Measurements from ENCODE around the gene CCL20. TPM values are rescaled to one million over a fixed set of nuclear protein-coding genes. Genes with fewer than 3 reads are reported as not detected.

The CCL20 gene
- total RNA-seq, 2 experiments from 2014 or later = 0.37 TPM; not detected in 1

DNA sequence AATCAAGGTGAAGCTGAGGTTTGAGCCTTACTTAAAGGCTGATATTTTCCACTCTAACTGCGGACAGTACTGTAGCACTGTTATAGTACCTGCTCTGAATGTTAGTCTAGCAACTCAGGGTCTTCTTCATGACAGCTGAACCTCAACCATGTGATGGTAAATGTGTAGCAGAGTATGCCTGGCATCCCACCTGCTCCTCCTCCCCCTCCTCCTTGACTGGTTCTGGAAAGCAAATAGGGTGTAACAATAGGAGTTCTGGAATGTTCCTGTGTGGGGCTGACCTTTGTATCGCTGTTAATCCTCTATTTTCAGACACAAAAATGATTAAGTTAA is 447 bp upstream of the CCL20 start:
- H3K27ac Mint-ChIP-seq = no peak overlapping the region
- no peaks in the 10 kb centered on the region for H3K36me3 Mint-ChIP-seq (ENCODE audit: low read depth)
- H3K9me3 Mint-ChIP-seq = no peaks in the 10 kb centered on the region
- peaks cover 2% of the 10 kb centered on the region for H3K27me3 Mint-ChIP-seq
- H3K4me3 Mint-ChIP-seq = no peak overlapping the region
- peaks cover 4% of the 10 kb centered on the region for H3K4me1 Mint-ChIP-seq
- ChIA-PET POLR2A (no interaction called here), CTCF (interaction anchor here (0.8 kb wide), 1 partner anchor 8 kb away, joined by 4 read pairs; no protein-coding TSS in a partner anchor)
- DNase-seq = no peak

DNA sequence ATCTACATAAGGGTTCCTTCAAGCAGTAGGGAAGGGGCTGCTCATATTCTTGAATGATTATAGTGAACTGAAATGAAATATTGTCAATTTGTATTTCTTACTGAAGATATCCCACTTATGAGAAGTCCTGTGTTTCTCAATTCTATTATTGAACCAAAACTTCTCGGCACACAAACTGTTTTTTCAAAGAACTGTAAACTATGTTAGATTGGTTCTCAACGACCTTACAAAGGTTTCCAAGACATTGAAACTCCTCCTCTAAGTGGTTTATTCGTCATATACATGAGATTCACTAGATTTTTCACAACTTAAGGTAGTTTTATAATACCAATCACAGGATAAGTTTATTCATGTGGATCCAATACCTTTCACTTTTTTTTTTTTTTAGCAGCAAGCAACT is 1.4 kb downstream of the CCL20 start:
- CTCF ChIA-PET = no interaction called here
- Mint-ChIP-seq H3K4me3 (no peak overlapping the region), H3K4me1 (peaks cover 7% of the 10 kb centered on the region), H3K27ac (no peak overlapping the region), H3K9me3 (no peaks in the 10 kb centered on the region), H3K36me3 (ENCODE audit: low read depth) (no peaks in the 10 kb centered on the region), H3K27me3 (peaks cover 2% of the 10 kb centered on the region)
- DNase-seq = no peak
- POLR2A ChIA-PET = no interaction called here

DNA sequence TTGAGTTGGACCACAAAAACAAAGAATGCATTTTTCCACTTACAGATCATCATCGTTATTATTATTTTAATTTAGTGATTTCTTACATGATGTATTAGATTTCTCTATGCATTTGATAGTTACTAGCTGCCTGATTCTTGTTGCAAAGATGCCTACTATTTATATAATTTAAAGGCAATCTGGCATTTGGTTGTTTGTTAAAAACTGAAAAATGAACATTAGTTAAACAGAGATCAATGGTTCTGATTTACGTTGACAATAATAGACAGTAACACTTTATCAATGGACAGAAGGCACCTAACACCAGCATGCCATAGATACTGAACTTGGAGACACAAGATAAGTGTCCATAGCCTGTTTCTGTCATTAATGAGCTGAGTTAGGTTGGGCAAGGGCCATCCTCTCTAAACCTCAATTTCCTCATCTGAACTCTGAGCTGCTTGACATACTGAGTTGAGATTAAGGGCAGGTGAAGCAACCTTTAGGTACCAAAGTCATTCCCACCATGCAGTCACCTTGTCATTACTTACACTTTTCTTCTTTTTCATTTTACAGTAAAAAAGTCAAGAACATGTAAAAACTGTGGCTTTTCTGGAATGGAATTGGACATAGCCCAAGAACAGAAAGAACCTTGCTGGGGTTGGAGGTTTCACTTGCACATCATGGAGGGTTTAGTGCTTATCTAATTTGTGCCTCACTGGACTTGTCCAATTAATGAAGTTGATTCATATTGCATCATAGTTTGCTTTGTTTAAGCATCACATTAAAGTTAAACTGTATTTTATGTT is 3.1 kb downstream of the CCL20 start:
- H3K9me3 Mint-ChIP-seq = no peaks in the 10 kb centered on the region
- H3K4me3 Mint-ChIP-seq = no peak overlapping the region
- peaks cover 7% of the 10 kb centered on the region for H3K4me1 Mint-ChIP-seq
- no peak for DNase-seq
- H3K27me3 Mint-ChIP-seq = peaks cover 5% of the 10 kb centered on the region
- H3K27ac Mint-ChIP-seq = no peak overlapping the region
- H3K36me3 Mint-ChIP-seq (ENCODE audit: low read depth) = no peaks in the 10 kb centered on the region
- ChIA-PET CTCF (interaction anchor here (1.3 kb wide), 1 partner anchor 15 kb away, joined by 3 read pairs; no protein-coding TSS in a partner anchor), POLR2A (no interaction called here)

DNA sequence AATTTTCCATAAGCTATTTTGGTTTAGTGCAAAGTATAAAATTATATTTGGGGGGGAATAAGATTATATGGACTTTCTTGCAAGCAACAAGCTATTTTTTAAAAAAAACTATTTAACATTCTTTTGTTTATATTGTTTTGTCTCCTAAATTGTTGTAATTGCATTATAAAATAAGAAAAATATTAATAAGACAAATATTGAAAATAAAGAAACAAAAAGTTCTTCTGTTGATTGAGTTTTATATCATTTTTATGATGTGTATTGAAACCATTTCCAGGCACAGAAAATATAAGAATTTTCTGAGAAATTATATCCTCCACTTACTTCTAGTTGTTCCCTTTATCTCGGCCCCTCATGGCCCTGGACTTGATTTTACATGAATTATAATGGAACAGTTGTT is 3.7 kb downstream of the CCL20 start:
- no peaks in the 10 kb centered on the region for H3K9me3 Mint-ChIP-seq
- DNase-seq = no peak
- no peak overlapping the region for H3K4me3 Mint-ChIP-seq
- ChIA-PET CTCF (interaction anchor here (1.3 kb wide), 1 partner anchor 15 kb away, joined by 3 read pairs; no protein-coding TSS in a partner anchor), POLR2A (no interaction called here)
- H3K27me3 Mint-ChIP-seq = peaks cover 5% of the 10 kb centered on the region
- no peak overlapping the region for H3K27ac Mint-ChIP-seq
- H3K4me1 Mint-ChIP-seq = peaks cover 7% of the 10 kb centered on the region
- H3K36me3 Mint-ChIP-seq (ENCODE audit: low read depth) = no peaks in the 10 kb centered on the region

DNA sequence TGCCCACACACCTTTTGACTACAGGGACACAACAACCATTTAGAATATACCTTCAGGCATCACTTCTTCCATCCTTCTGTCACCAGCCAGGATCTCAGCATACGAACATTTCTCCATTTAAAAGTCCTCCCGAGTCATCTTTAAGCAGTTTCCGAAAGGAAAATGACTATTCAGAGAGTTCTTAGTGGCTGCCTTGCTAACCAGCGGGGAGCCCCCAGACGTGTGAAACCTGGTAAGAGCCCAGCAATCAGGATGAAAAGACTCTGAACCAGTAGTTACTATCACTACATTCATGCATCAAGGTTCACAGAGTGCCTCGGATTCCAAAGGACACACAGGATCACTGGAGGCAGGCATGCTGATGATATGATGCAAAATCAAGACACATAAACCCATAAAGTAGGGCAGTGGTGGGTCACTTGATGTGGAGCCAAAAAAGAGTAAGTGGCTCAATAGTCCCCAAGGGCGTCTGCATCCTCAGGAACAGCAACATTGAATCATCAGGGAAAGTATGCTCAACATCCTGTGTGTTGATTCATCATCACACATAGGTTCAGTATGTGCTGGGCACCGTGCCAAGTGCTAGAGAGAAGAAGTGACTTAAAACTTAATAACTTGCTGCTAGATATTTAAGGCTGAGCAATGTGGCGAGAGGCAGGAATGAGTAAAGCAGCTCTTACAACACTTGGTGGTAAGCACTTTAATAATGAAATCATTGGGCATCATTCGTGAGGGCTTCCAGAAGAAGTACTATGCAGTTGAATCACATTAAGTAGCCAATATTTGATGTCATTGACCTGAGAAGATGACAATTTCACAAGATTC is 4.4 kb downstream of the CCL20 start:
- CTCF ChIA-PET = no interaction called here
- Mint-ChIP-seq H3K9me3 (peaks cover 3% of the 10 kb centered on the region), H3K4me3 (no peak overlapping the region), H3K27me3 (peaks cover 11% of the 10 kb centered on the region), H3K27ac (no peak overlapping the region), H3K36me3 (ENCODE audit: low read depth) (no peaks in the 10 kb centered on the region), H3K4me1 (peaks cover 7% of the 10 kb centered on the region)
- DNase-seq = peak; percentile 31
- POLR2A ChIA-PET = no interaction called here

DNA sequence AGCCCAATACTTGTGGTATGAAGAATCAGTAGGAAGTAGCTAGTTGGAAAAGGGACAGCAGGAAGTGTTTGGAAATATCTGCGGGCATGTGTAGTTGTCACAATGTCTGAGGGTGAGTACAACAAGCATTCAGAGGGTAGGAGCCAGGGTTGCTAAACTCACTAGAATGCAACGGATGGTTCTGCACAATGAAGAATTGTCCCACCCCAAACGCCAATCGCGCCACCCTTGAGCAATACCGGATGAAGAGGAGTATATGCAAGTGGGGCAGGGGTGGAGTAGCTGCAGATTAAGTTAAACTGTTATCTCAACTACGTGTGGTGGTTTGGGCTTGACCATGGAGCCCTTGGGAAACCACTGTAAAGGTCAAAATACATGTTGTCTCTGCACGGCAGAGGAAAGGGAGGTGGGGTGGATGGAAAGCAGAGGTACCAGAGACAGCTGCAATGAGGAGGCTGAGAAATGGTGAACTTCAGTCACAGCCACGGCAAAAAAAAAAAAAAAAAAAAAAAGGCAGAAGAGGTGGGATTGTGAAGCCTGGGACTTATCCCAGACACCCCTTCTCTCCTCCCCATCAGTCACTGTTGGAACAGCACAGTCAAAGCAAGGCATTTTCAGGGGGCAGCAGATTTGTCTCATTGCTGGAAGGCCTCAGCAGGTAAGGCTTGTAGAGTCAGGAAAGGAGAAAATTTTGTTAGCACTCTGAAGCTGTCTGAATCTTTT is 5.2 kb downstream of the CCL20 start:
- H3K27me3 Mint-ChIP-seq = peaks cover 10% of the 10 kb centered on the region
- H3K27ac Mint-ChIP-seq = no peak overlapping the region
- no peak overlapping the region for H3K4me3 Mint-ChIP-seq
- CTCF ChIA-PET = interaction anchor here (0.6 kb wide), 1 partner anchor 28 kb away, joined by 4 read pairs; no protein-coding TSS in a partner anchor
- no peak for DNase-seq
- H3K9me3 Mint-ChIP-seq = peaks cover 3% of the 10 kb centered on the region
- POLR2A ChIA-PET = no interaction called here
- peaks cover 7% of the 10 kb centered on the region for H3K4me1 Mint-ChIP-seq
- H3K36me3 Mint-ChIP-seq (ENCODE audit: low read depth) = no peaks in the 10 kb centered on the region

DNA sequence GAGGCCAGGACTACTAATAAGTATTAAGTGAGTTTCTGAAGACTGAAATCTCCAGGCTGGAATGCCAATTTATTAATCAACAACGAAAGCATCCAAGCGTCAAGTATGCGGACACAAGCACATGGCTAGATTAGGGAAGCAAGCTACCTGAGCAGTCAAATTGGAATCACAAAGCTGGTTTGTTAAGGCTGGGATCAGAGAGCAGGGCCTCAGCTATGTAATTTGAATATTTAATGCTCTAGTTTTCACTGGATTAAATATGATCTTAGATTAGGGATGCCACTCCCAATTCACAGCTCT is 5.7 kb downstream of the CCL20 start:
- Mint-ChIP-seq H3K4me1 (peaks cover 7% of the 10 kb centered on the region), H3K9me3 (peaks cover 3% of the 10 kb centered on the region), H3K4me3 (no peak overlapping the region), H3K27ac (no peak overlapping the region), H3K36me3 (ENCODE audit: low read depth) (no peaks in the 10 kb centered on the region), H3K27me3 (peaks cover 9% of the 10 kb centered on the region)
- CTCF ChIA-PET = interaction anchor here (0.6 kb wide), 1 partner anchor 28 kb away, joined by 4 read pairs; no protein-coding TSS in a partner anchor
- POLR2A ChIA-PET = no interaction called here
- no peak for DNase-seq

DNA sequence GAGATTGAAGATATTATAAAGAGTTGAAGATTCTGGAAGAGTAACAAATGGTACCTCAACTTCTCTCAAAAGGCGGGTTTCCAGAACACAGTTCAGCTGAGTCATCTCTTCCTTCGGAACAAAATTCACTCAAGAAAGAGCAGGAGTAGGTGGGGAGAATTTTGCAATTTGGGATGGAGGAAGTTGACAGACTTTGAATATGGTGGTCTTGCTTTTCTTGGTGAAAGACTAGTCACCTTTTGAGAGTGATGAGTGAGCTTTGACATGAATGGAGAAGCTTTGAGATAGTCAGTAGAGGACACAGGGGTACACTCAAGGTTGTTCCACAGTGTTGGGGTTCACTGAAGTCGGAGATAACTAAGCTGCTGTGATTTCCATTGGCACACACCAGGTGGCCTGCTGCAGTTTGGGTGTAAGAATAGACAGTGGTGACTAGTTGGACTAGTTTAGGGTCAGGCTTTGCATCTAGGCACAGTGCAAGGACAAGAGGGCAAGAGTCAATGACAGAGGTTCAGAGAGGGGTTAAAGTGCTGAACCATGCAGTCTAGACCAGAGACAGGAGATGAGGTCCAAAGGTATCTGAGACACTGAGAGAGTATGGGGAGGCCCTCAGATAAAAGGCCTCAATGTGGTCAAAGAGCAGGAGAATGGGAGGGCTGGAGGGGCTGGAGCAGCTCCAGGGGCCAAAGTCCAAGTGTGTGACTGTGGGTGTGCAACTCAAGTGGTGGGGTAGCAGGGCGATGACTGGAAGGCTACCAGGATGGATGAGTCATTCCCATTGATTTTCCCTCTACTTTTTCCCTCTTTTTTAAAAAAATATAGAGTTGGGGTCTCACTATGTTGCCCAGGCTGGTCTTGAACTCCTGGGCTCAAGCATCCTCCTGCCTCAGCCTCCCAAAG is 7.7 kb downstream of the CCL20 start:
- no peak overlapping the region for H3K27ac Mint-ChIP-seq
- peaks cover 3% of the 10 kb centered on the region for H3K9me3 Mint-ChIP-seq
- CTCF ChIA-PET = no interaction called here
- no peaks in the 10 kb centered on the region for H3K36me3 Mint-ChIP-seq (ENCODE audit: low read depth)
- DNase-seq = no peak
- no peak overlapping the region for H3K4me3 Mint-ChIP-seq
- peaks cover 9% of the 10 kb centered on the region for H3K27me3 Mint-ChIP-seq
- peaks cover 7% of the 10 kb centered on the region for H3K4me1 Mint-ChIP-seq
- POLR2A ChIA-PET = no interaction called here

DNA sequence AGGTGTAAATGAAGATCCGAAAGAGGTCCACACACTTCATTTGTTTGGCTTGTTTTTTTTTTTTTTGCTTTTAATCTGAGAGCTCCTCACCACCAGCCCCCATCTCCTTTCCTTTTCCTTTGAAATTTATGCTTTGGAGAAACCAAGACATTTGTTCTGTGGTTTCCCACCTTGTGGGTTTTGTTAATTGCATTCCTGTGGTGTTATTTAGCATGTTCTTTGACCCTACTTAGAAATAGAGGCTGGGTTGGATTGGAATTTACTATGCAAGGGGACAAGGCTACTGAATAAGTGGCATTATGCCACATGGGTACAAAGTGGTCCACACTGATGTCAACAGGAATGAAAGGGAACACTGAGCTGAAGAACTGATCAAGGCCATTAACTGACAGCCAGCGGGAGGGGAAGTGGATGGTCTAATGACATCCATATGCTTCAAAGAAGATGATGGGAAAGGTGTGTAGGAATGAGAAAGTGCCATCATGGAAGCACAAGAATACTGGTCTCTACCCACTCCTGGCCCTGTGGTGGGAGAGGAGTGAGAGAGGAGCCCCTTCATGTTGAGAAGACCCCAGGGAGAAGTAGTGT is 8.9 kb downstream of the CCL20 start:
- POLR2A ChIA-PET = no interaction called here
- DNase-seq = no peak
- peaks cover 9% of the 10 kb centered on the region for H3K27me3 Mint-ChIP-seq
- H3K4me3 Mint-ChIP-seq = no peak overlapping the region
- H3K4me1 Mint-ChIP-seq = peaks cover 7% of the 10 kb centered on the region
- H3K27ac Mint-ChIP-seq = no peak overlapping the region
- H3K36me3 Mint-ChIP-seq (ENCODE audit: low read depth) = no peaks in the 10 kb centered on the region
- CTCF ChIA-PET = no interaction called here
- H3K9me3 Mint-ChIP-seq = peaks cover 3% of the 10 kb centered on the region

DNA sequence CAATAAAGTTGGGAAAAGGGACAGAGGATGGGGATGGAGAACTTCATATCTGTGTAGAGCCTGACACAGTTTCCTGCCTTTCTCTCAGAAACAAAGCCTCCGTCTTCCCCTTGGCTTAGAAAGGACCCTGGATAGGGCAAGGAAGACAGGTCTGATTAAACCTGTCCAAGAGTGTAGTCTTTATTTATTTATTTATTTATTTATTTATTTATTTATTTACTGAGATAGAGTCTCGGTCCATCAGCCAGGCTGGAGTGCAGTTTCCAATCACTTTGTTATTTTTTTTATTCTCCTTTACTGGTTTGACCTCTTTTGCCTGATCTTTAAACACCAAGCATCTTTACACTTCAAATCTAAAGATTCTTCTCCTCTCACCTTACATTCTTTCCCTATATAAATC is 10.3 kb downstream of the CCL20 start:
- POLR2A ChIA-PET = no interaction called here
- Mint-ChIP-seq H3K27me3 (peaks cover 9% of the 10 kb centered on the region), H3K4me3 (no peak overlapping the region), H3K36me3 (ENCODE audit: low read depth) (no peaks in the 10 kb centered on the region), H3K4me1 (no peaks in the 10 kb centered on the region), H3K27ac (no peak overlapping the region), H3K9me3 (peaks cover 3% of the 10 kb centered on the region)
- CTCF ChIA-PET = no interaction called here
- no peak for DNase-seq

DNA sequence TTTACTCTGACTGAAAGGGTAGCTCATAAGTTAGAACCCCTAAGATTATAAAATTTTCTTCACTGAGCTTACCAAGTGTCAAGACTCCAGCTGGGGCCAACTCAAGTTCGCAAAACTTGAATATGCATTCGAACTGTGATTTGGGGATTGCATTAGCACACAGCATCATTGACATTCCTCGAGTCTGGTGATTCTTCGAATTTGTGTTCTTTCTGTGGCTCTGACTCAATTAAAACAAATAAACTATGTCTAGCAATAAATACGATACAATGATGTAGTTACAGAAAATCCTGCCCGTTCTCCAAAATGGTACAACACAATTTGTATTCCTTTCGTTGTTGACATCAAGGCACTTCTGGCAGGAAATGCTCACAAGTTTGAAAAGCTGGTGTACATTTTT is 11.1 kb downstream of the CCL20 start:
- DNase-seq = no peak
- H3K27ac Mint-ChIP-seq = no peak overlapping the region
- H3K4me3 Mint-ChIP-seq = no peak overlapping the region
- POLR2A ChIA-PET = no interaction called here
- peaks cover 3% of the 10 kb centered on the region for H3K9me3 Mint-ChIP-seq
- H3K4me1 Mint-ChIP-seq = no peaks in the 10 kb centered on the region
- no peaks in the 10 kb centered on the region for H3K36me3 Mint-ChIP-seq (ENCODE audit: low read depth)
- peaks cover 9% of the 10 kb centered on the region for H3K27me3 Mint-ChIP-seq
- CTCF ChIA-PET = no interaction called here

DNA sequence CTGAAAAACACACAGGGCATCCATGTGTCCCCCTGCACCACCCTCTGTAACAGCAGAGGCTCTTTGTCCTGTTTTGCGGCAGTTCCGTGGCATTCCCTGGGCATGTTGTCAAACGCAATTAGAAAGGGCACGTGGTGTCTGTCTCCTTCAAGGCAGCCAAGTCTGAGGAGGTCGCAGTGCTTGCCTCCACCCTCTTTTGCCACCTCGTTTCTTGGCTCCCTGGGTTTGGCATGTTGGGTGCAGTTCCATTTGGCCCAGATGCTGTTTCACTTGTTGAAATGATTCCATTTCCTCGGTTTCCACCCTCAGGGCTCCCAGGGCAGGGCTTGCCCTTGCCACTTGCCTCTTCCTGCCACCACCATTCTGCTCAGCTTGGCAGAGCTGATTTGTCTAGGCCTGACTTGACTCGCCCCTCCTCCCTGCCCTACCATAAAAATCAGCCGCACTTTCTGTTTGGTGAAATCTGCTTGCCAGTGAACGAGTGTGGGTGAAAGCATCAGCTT is 12.4 kb downstream of the CCL20 start:
- Mint-ChIP-seq H3K9me3 (peaks cover 3% of the 10 kb centered on the region), H3K36me3 (ENCODE audit: low read depth) (no peaks in the 10 kb centered on the region), H3K4me1 (no peaks in the 10 kb centered on the region), H3K27me3 (peaks cover 6% of the 10 kb centered on the region), H3K27ac (peak overlapping the region; percentile 57), H3K4me3 (no peak overlapping the region)
- ChIA-PET POLR2A (no interaction called here), CTCF (no interaction called here)
- DNase-seq = no peak
